Measurements from ENCODE around the gene SNRPN. TPM values are rescaled to one million over a fixed set of nuclear protein-coding genes. Genes with fewer than 3 reads are reported as not detected.

SNRPN gene
- total and polyA plus RNA-seq, 8 donors = 57.4 to 233 (median 94.9) TPM

DNA sequence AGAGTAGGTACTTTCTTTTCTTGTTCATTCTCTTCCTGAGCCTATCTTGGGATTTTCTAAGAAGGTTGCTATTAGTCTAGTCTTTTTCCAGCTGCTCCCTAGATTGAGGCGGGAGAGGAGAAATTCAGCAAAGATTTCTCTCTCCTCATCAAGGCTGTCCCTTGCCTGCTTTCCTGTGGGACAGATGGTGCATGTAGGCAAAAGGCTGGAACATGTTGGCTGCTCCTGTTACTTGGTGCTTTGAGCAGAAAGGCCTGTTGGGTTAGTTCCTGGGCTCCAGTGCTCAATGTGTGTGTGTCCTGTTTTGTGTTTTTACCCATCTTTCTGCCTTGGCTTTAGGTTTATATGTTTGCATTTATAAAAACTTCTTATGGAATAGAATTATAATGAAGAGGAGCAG, 9.1 kb upstream of the SNRPN start:
- Histone ChIP-seq H3K4me1 (peaks cover 0 to 8% (median 4%) of the 10 kb centered on the region in 4 donors), H3K9me3 (peaks cover 0 to 17% (median 4%) of the 10 kb centered on the region in 4 donors), H3K36me3 (no peaks in the 10 kb centered on the region), H3K27me3 (no peaks in the 10 kb centered on the region), H3K4me3 (no peak overlapping the region), H3K27ac (no peak overlapping the region)
- TF ChIP-seq POLR2A (IDR thresholded peaks at IDR 0.05) = no peak
- TF ChIP-seq, protein P1, sequence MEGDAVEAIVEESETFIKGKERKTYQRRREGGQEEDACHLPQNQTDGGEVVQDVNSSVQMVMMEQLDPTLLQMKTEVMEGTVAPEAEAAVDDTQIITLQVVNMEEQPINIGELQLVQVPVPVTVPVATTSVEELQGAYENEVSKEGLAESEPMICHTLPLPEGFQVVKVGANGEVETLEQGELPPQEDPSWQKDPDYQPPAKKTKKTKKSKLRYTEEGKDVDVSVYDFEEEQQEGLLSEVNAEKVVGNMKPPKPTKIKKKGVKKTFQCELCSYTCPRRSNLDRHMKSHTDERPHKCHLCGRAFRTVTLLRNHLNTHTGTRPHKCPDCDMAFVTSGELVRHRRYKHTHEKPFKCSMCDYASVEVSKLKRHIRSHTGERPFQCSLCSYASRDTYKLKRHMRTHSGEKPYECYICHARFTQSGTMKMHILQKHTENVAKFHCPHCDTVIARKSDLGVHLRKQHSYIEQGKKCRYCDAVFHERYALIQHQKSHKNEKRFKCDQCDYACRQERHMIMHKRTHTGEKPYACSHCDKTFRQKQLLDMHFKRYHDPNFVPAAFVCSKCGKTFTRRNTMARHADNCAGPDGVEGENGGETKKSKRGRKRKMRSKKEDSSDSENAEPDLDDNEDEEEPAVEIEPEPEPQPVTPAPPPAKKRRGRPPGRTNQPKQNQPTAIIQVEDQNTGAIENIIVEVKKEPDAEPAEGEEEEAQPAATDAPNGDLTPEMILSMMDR (IDR thresholded peaks at IDR 0.05) = no peak
- no peak for TF ChIP-seq POLR2AphosphoS5 (IDR thresholded peaks at IDR 0.05)
- no peak for TF ChIP-seq EP300 (IDR thresholded peaks at IDR 0.05)
- intact Hi-C loops (cut with DNase I; ENCODE audit: low total_unique reads) = loop anchor here (10.0 kb wide), 1 partner anchor 59 kb away; no protein-coding TSS in a partner anchor
- DNase-seq = no peak
- whole genome bisulfite sequencing, 5 donors = 74 to 88% (median 80%) methylated on average over 1 of the region's 1 CpG

DNA sequence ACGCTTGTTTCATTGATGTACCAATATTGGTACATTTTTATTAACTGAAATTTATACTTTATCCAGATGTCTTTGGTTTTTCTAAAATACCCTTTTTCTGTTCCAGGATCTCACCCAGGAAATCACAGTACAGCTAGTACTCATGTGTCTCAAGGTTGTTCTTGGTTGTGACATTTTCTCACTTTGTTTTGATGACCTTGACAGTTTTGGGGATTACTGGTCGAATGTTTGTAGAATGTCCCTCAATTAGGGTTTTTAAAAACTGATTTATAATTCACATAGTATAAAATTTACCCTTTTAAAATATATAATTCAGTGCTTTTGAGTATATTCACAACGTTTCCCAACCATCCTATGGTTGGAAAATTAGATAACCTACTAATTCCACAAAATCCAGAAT, 6.3 kb upstream of the SNRPN start:
- no peak overlapping the region for H3K4me3 ChIP-seq
- no peak overlapping the region for H3K27ac ChIP-seq
- H3K4me1 ChIP-seq = peaks cover 0 to 8% (median 4%) of the 10 kb centered on the region in 4 donors
- intact Hi-C loops (cut with DNase I; ENCODE audit: low total_unique reads) = loop anchor here (10.0 kb wide), 1 partner anchor 56 kb away; no protein-coding TSS in a partner anchor
- no peaks in the 10 kb centered on the region for H3K36me3 ChIP-seq
- no peaks in the 10 kb centered on the region for H3K27me3 ChIP-seq
- 58 to 70% (median 66%) methylated on average over 3 of the region's 3 CpGs for WGBS, 5 donors
- DNase-seq = no peak
- H3K9me3 ChIP-seq = peaks cover 0 to 8% (median 4%) of the 10 kb centered on the region in 4 donors
- TF ChIP-seq EP300 (IDR thresholded peaks at IDR 0.05) = no peak
- no peak for TF ChIP-seq POLR2A (IDR thresholded peaks at IDR 0.05)
- TF ChIP-seq, protein P1 (IDR thresholded peaks at IDR 0.05) = no peak
- TF ChIP-seq POLR2AphosphoS5 (IDR thresholded peaks at IDR 0.05) = no peak

DNA sequence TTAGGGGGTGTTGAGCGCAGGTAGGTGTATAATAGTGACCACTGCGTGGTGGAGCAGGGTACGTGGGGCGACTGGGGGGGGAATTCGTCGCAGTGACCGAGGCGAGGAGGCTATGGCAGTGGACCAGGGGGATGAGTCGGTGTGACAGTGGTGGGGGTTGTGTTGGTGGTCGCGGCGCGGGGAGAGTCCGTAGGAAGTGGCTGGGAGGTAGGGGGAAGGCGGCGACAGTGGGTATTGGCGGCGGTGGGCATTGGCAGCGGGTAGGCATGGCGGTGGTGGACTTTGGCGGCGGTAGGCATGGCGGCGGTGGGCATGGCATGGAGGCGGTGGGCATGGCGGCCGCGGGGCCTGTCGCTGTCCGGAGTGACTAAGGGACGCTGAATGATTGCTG, 739 bp downstream of the SNRPN start:
- intact Hi-C loops (cut with DNase I; ENCODE audit: low total_unique reads) = no loop called here

DNA sequence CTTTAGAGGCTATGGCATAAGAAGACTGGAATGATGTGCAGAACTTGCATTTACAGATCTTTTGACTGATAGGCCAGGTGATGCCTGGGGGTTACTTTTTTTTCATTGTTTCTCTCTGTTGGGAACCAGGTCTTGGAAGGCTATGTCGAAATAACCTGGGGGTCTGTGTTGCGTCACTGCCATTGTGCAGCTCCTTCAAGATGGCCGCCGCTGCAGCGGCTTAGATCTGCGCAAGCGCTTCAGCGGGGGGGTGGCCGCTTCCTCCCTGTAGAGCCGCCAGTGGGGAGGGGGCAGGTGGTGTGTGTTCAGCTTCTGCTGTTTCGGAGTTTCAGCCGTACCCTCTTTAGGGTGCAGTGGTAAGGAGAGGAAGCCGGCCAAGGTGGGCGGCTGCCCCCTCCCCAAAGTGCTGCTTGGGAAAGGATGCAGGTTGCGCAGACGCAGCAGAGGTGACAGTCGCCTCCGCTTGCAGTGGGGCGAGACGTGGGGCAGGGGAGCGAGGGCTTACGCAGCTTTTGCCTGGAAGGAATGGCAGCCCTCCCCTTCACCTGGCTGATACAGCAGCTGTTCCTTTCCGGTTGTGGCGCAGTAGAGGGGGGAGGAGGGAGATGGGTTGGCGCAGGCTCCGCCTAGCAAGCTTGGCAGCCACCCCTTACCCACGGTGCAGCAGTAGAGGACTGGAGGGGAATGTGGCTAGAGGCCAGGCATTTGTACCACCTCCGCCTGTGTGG, 1.5 kb downstream of the SNRPN start:
- intact Hi-C loops (cut with DNase I; ENCODE audit: low total_unique reads) = no loop called here
- Histone ChIP-seq H3K27ac (peak overlapping the region; percentile 85 to 96 (median 90)), H3K27me3 (no peaks in the 10 kb centered on the region), H3K4me1 (peaks cover 0 to 5% (median 2%) of the 10 kb centered on the region in 4 donors), H3K9me3 (peaks cover 0 to 39% (median 17%) of the 10 kb centered on the region in 4 donors), H3K4me3 (peak overlapping the region; percentile 65 to 68 (median 66)), H3K36me3 (peaks cover 0 to 10% (median 0%) of the 10 kb centered on the region in 4 donors)
- peak; percentile 74 to 91 for DNase-seq
- 44 to 61% (median 55%) methylated on average over 22 to 28 of the region's 28 CpGs for WGBS, 5 donors
- TF ChIP-seq POLR2AphosphoS5 (IDR thresholded peaks at IDR 0.05) (peak; percentile 32 to 71 (median 66)), EP300 (IDR thresholded peaks at IDR 0.05) (no peak)

More for the DNA sequence above, 739 bp downstream of the SNRPN start:
- 35 to 64% (median 58%) methylated on average over 27 to 31 of the region's 31 CpGs for WGBS, 5 donors
- Histone ChIP-seq H3K27me3 (no peaks in the 10 kb centered on the region), H3K4me1 (peaks cover 0 to 5% (median 2%) of the 10 kb centered on the region in 4 donors), H3K36me3 (peaks cover 0 to 10% (median 0%) of the 10 kb centered on the region in 4 donors), H3K27ac (peak overlapping the region; percentile 85 to 96 (median 90)), H3K4me3 (peak overlapping the region; percentile 65 to 68 (median 66)), H3K9me3 (peaks cover 0 to 37% (median 17%) of the 10 kb centered on the region in 4 donors)
- DNase-seq = peak in 1 of 2 donors; percentile 54
- TF ChIP-seq POLR2A (IDR thresholded peaks at IDR 0.05) (no peak), EP300 (IDR thresholded peaks at IDR 0.05) (no peak), POLR2AphosphoS5 (IDR thresholded peaks at IDR 0.05) (no peak)
- TF ChIP-seq, protein P1 (IDR thresholded peaks at IDR 0.05) = no peak

Measured in stomach (tissue), 9 donors.